Spinal cord (tissue), 10 donors: ENCODE data around the gene GLP1R. TPM values are rescaled to one million over a fixed set of nuclear protein-coding genes. Genes with fewer than 3 reads are reported as not detected.

Source experiments
- DNase-seq, 6 donors: peaks; one replicate each; pipeline versions ENCODE4 v3.0.0 to v3.0.0-alpha.2; 2013 to 2015; ENCODE audit warnings: low spot score in 6 of 6, low read depth in 4 of 6
- H3K27ac ChIP-seq: one replicate; pipeline ENCODE4 v1.5.1; 2013; ENCODE audit warnings: low read depth, low read length, control low read depth
- H3K27me3 ChIP-seq: one replicate; pipeline ENCODE4 v1.6.1; 2013; ENCODE audit warnings: low read length; ENCODE audit not compliant: control insufficient read depth, insufficient read depth
- H3K36me3 ChIP-seq: one replicate; pipeline ENCODE4 v1.6.1; 2013; ENCODE audit warnings: low read length; ENCODE audit not compliant: control insufficient read depth, insufficient read depth
- H3K4me1 ChIP-seq: one replicate; pipeline ENCODE4 v1.6.1; 2013; ENCODE audit warnings: low read length; ENCODE audit not compliant: control insufficient read depth, insufficient read depth
- H3K4me3 ChIP-seq: one replicate; pipeline ENCODE4 v1.5.1; 2013; ENCODE audit warnings: low read depth, low read length, control low read depth
- H3K9me3 ChIP-seq: one replicate; pipeline ENCODE4 v1.6.1; 2013; ENCODE audit warnings: low read length; ENCODE audit not compliant: control insufficient read depth, insufficient read depth
- WGBS: methylation state at CpG from one replicate; pipeline ENCODE4 v1.1.5; 2013; ENCODE audit warnings: missing lambda C conversion rate; ENCODE audit not compliant: insufficient coverage; 5-methylcytosine and 5-hydroxymethylcytosine counted together
- polyA plus RNA-seq, 2 donors: library from polyadenylated mRNA; unstranded; fragments of 120-200 nt; gene quantifications; one replicate each; pipeline ENCODE4 v1.2.1, GENCODE V29; 2013; ENCODE audit not compliant: insufficient read length in 2 of 2
- total RNA-seq, 2 donors: library from RNA; depleted of rRNA in 1 of 2; stranded (reverse); fragments of 120-200 nt in 1 of 2; fragments of >200 nt in 1 of 2; gene quantifications; one replicate each; pipeline versions ENCODE4 v1.2.3 to v1.2.4, GENCODE V29; 2013 to 2014
- donor health status: healthy.

GLP1R gene
- total and polyA plus RNA-seq, 4 donors = 0.61 to 2.0 (median 1.4) TPM

DNA sequence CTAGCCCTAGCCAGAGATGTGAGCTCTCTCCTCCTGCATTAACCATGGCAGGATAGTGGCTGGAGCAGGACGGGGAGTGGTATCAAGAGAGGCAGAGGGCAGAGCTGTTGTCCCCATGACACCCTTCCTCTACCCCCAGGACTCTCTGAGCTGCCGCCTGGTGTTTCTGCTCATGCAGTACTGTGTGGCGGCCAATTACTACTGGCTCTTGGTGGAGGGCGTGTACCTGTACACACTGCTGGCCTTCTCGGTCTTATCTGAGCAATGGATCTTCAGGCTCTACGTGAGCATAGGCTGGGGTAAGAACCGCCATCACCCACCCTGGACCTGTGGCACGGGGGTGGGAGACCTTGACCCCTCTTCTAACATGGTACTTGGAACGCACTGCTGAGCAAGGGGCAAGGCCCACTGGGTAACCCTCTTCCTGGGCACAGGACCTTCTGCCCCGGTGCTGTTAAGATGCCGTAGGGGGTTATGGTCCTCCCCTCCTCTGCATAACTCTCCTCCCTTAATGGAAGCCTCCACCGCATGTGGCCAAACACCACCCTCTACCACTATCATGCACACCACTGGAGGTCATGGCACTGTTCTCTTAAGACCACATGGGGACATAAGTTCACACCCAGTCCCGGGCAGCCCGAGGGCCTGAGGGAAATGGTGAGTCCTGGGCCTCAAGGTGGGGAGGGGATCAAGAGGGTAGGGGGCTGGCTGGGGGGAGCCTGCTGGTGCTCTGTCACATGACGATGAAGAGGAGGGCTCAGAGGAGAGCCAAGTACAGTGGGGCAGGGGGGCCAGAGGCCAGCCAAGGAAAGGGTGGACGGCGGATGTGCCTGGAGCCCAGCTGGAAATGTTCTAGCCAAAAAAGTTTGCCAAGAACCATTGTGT is 25.1 kb downstream of the GLP1R start:
- H3K36me3 ChIP-seq = no peaks in the 10 kb centered on the region
- H3K4me1 ChIP-seq = peaks cover 8% of the 10 kb centered on the region
- WGBS = 89% methylated on average over 16 of the region's 17 CpGs
- DNase-seq = no peak
- H3K9me3 ChIP-seq = no peaks in the 10 kb centered on the region
- H3K4me3 ChIP-seq = no peak overlapping the region
- no peaks in the 10 kb centered on the region for H3K27me3 ChIP-seq
- no peak overlapping the region for H3K27ac ChIP-seq

DNA sequence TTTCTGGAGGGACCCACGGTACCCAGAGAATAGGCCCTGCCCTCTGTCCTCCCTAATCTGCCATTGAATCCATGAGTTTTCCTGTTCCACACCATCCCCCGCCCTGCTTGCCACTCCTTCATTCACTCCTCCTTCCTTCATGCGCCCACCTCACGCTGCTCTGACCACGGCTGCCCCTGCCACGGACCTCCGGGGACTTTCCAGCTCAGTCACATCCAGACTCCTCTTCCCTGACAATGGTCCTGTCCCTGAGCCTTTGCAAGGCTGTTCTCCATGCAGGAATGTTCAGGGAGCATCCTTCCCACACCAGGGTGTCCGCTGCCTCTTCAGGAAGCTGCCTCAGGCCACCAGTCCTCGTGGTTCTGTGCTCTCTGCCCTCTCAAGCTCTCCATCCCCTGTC is 25.9 kb downstream of the GLP1R start:
- Histone ChIP-seq H3K36me3 (no peaks in the 10 kb centered on the region), H3K27ac (no peak overlapping the region), H3K4me3 (no peak overlapping the region), H3K4me1 (peaks cover 8% of the 10 kb centered on the region), H3K9me3 (no peaks in the 10 kb centered on the region), H3K27me3 (no peaks in the 10 kb centered on the region)
- 94% methylated on average over 8 of the region's 9 CpGs for WGBS
- DNase-seq = no peak

- DNase-seq = no peak
- Histone ChIP-seq H3K27me3 (no peaks in the 10 kb centered on the region), H3K36me3 (no peaks in the 10 kb centered on the region), H3K4me1 (peaks cover 8% of the 10 kb centered on the region), H3K4me3 (no peak overlapping the region), H3K9me3 (no peaks in the 10 kb centered on the region), H3K27ac (no peak overlapping the region)
- 43% methylated on average over 8 of the region's 12 CpGs for WGBS
Observed at GRCh38 chr6:39075010-39075686, 26.6 kb downstream of the GLP1R start.

DNA sequence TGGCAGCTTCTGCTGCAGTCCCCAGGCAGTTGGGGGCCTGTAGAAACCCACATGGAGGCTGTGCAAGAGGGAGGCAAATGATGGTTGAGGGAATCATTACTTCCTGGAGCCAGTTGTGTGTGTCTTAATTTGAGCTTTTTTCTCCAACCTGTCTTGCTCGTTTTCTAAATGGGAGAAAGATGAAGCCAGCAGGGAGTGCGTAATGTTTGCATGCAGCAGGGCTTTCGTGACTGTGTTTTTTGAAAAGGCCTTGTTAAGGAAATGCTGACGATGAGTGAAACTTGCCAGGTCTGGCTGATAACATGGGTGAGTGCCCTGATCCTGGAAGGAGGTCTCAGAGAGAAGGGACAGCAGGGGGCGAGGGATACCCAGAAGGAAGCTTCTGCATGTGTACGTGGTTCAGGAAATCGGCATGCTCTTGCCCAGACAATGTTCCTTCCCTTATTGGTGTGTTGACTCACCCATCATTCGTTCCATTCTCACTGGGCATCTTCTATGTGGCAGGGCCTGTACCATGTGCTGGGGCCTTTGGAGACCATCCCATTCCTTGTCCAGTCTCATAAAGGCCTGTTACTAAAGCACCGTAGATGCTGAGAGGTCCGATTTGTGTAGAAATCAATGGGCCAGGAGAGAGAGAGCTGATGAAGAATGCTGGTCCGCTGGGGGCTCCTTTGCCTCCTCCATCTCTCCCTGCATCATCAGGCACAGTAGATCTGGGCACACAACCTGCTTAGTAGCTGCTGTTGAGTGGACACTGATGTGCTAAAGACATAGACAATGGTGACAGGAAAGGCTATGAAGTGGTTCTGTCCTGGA is 27.4 kb downstream of the GLP1R start:
- WGBS = 61% methylated on average over 6 of the region's 11 CpGs
- Histone ChIP-seq H3K27ac (no peak overlapping the region), H3K36me3 (no peaks in the 10 kb centered on the region), H3K4me3 (no peak overlapping the region), H3K9me3 (no peaks in the 10 kb centered on the region), H3K27me3 (no peaks in the 10 kb centered on the region), H3K4me1 (peaks cover 8% of the 10 kb centered on the region)
- DNase-seq = peak in 1 of 6 donors; percentile 88

DNA sequence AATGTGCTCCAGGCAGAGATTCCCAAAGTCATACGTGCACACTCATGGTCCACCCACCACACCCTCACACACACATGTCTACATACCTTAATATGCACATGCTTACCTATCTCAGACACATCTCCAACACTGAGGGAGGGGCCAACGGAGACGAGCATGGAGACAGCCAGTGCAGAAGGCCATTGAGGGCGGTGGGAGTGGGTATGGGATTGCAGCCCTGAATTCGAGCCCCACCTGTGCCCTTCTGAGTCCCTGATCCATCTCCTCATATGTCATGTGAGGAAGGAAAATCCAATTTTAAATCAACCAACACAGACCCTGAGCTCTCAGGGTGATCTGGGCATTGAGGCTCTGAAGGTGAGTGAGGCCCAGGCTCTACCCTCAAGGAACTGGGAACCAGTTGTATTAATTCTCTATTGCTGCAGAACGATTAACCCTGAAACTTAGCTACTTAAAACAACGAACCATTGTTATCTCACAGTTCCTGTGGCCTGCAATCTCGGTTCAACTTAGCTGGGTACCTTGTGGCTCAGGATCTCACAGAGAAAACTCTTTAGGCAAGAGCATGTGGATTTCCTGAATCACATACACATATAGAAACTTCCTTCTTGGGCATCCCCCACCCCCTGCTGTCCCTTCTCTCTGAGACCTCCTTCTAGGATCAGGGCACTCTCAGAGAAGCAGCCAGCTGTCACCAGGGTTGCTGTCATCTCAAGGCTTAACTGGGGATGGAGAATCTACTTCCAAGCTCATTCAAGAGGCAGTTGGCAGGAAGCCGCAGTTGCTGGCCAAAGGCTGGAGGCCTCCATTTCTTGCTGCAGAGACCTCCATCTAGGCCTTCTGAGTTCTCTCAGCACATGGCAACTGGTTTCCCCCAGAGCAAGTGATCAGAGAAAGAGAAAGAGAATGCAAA is 28.3 kb downstream of the GLP1R start:
- H3K36me3 ChIP-seq = no peaks in the 10 kb centered on the region
- no peak for DNase-seq
- H3K27ac ChIP-seq = no peak overlapping the region
- H3K4me1 ChIP-seq = peaks cover 8% of the 10 kb centered on the region
- 89% methylated on average over 3 of the region's 9 CpGs for WGBS
- H3K9me3 ChIP-seq = no peaks in the 10 kb centered on the region
- no peaks in the 10 kb centered on the region for H3K27me3 ChIP-seq
- H3K4me3 ChIP-seq = no peak overlapping the region

DNA sequence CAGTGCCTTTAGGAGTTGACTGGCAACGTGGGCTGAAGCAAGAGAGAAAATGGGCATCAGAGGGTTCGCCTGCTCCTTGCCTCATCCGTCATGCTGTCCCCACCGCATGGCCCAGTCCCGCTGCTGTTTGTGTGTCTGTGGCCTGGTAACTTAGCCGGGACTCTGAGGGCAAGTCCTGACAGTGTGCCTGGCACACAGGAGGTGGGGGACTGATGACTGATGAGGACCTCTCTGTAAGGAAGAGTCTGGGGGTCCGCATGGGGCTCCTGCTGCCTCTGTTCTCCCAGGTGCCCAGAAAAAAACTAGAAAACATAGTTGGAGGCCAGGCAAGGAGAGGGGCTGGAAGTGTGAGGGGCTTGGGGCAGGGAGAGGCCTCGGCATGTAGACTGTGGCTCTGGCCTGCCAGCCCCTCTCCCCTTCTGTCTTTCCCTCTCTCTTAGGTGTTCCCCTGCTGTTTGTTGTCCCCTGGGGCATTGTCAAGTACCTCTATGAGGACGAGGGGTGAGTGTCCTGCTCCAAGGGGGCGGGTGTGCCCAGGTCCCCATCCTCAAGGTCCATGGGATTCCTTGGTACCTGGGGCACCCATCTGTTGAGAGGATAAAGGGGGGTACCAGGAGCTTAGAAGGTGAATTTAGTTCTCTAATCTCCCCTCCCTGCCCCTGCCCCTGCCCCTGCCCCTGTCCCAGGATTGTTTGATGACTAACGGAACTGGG is 29.5 kb downstream of the GLP1R start:
- 80% methylated on average over 11 of the region's 11 CpGs for WGBS
- Histone ChIP-seq H3K36me3 (no peaks in the 10 kb centered on the region), H3K27ac (no peak overlapping the region), H3K4me1 (peaks cover 15% of the 10 kb centered on the region), H3K9me3 (no peaks in the 10 kb centered on the region), H3K4me3 (no peak overlapping the region), H3K27me3 (no peaks in the 10 kb centered on the region)
- DNase-seq = no peak

DNA sequence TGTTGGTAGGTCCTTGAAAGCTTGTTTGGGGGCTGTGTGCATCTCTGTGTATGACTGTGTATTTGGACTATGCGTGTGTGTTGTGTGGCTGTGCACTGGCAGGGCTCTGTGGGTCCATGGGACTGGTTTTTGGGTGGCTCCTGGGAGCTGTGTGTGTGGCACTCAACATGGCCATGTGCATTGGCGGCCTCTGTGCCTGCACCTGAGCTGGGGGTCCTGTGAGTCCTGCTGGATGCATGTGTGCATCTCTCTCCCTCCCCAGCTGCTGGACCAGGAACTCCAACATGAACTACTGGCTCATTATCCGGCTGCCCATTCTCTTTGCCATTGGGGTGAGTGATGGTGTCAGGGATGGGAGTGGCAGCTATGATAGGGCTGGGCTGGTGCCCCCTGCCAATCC is 30.1 kb downstream of the GLP1R start:
- Histone ChIP-seq H3K4me1 (peaks cover 20% of the 10 kb centered on the region), H3K9me3 (no peaks in the 10 kb centered on the region), H3K27ac (no peak overlapping the region), H3K36me3 (no peaks in the 10 kb centered on the region), H3K4me3 (no peak overlapping the region), H3K27me3 (peaks cover 2% of the 10 kb centered on the region)
- DNase-seq = no peak
- 100% methylated on average over 2 of the region's 3 CpGs for WGBS

GRCh38 chr6:39079197-39080125 is 30.9 kb downstream of the GLP1R start:
- Histone ChIP-seq H3K4me1 (peaks cover 20% of the 10 kb centered on the region), H3K4me3 (no peak overlapping the region), H3K27ac (no peak overlapping the region), H3K27me3 (peaks cover 2% of the 10 kb centered on the region), H3K36me3 (no peaks in the 10 kb centered on the region), H3K9me3 (no peaks in the 10 kb centered on the region)
- no peak for DNase-seq
- 90% methylated on average over 2 of the region's 8 CpGs for WGBS
